Ishikawa (cell line): Measurements from ENCODE around the gene FAM216B.

Experiments
- CEBPB ChIP-seq: IDR thresholded peaks from 2 replicates; pipeline ENCODE4 v1.6.1; 2012
- CREB1 ChIP-seq: IDR thresholded peaks from 2 replicates; pipeline ENCODE4 v1.6.1; 2012; ENCODE audit warnings: low read depth
- EGR1 ChIP-seq: IDR thresholded peaks from 2 replicates; pipeline ENCODE4 v1.6.1; 2012
- EP300 ChIP-seq: IDR thresholded peaks from 2 replicates; pipeline ENCODE4 v1.6.1; 2012; ENCODE audit warnings: borderline replicate concordance
- FOXM1 ChIP-seq: IDR thresholded peaks from 2 replicates; pipeline ENCODE4 v1.6.1; 2012; ENCODE audit warnings: low read depth, borderline replicate concordance
- MAX ChIP-seq: IDR thresholded peaks from 2 replicates; pipeline ENCODE4 v1.6.1; 2012
- NFIC ChIP-seq: IDR thresholded peaks from 2 replicates; pipeline ENCODE4 v1.6.1; 2012
- RAD21 ChIP-seq: IDR thresholded peaks from 2 replicates; pipeline ENCODE4 v1.6.1; 2012; ENCODE audit warnings: low read depth
- TAF1 ChIP-seq: IDR thresholded peaks from 2 replicates; pipeline ENCODE4 v1.6.1; 2012; ENCODE audit warnings: low read depth, mild to moderate bottlenecking
- TCF12 ChIP-seq: IDR thresholded peaks from 2 replicates; pipeline ENCODE4 v1.6.1; 2012; ENCODE audit warnings: low read depth
- TEAD4 ChIP-seq: IDR thresholded peaks from 2 replicates; pipeline ENCODE4 v1.6.1; 2012
- USF1 ChIP-seq: IDR thresholded peaks from 2 replicates; pipeline ENCODE4 v1.6.1; 2012
- YY1 ChIP-seq: IDR thresholded peaks from 2 replicates; pipeline ENCODE4 v1.6.1; 2012; ENCODE audit warnings: low read depth
- ZBTB7A ChIP-seq: IDR thresholded peaks from 2 replicates; pipeline ENCODE4 v1.6.1; 2012; ENCODE audit warnings: low read depth
- TF ChIP-seq, protein P1 (sequence below): IDR thresholded peaks from 2 replicates; pipeline ENCODE4 v1.6.1; 2012; ENCODE audit warnings: low read depth, mild to moderate bottlenecking

The FAM216B gene

DNA sequence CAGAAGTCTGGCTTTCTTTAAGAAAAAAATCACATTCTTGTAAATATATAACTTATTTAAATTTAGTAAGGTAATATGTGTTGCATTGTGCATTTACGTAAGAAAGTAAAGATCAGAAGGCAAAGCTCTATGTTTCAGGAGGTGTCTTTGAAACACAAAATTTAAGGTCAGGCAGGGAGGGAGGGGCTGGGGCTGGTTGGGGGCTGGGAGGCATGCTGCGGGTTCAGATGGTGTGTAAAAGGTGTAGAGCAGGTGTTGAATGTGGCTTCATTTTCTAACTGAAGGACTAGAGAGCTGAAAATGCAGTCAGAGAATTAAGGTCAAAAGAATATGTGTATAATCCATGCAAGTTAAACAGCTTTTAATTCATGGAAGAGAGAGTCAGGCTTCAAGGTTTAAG lies 14.3 kb downstream of the FAM216B start:
- TF ChIP-seq TEAD4 (no peak), FOXM1 (no peak), CEBPB (no peak), MAX (no peak), ZBTB7A (no peak), EGR1 (no peak), YY1 (no peak), TAF1 (no peak), EP300 (no peak), TCF12 (no peak), RAD21 (no peak), USF1 (no peak), CREB1 (no peak), NFIC (no peak)
- TF ChIP-seq, protein P1, sequence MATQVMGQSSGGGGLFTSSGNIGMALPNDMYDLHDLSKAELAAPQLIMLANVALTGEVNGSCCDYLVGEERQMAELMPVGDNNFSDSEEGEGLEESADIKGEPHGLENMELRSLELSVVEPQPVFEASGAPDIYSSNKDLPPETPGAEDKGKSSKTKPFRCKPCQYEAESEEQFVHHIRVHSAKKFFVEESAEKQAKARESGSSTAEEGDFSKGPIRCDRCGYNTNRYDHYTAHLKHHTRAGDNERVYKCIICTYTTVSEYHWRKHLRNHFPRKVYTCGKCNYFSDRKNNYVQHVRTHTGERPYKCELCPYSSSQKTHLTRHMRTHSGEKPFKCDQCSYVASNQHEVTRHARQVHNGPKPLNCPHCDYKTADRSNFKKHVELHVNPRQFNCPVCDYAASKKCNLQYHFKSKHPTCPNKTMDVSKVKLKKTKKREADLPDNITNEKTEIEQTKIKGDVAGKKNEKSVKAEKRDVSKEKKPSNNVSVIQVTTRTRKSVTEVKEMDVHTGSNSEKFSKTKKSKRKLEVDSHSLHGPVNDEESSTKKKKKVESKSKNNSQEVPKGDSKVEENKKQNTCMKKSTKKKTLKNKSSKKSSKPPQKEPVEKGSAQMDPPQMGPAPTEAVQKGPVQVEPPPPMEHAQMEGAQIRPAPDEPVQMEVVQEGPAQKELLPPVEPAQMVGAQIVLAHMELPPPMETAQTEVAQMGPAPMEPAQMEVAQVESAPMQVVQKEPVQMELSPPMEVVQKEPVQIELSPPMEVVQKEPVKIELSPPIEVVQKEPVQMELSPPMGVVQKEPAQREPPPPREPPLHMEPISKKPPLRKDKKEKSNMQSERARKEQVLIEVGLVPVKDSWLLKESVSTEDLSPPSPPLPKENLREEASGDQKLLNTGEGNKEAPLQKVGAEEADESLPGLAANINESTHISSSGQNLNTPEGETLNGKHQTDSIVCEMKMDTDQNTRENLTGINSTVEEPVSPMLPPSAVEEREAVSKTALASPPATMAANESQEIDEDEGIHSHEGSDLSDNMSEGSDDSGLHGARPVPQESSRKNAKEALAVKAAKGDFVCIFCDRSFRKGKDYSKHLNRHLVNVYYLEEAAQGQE: no peak

DNA sequence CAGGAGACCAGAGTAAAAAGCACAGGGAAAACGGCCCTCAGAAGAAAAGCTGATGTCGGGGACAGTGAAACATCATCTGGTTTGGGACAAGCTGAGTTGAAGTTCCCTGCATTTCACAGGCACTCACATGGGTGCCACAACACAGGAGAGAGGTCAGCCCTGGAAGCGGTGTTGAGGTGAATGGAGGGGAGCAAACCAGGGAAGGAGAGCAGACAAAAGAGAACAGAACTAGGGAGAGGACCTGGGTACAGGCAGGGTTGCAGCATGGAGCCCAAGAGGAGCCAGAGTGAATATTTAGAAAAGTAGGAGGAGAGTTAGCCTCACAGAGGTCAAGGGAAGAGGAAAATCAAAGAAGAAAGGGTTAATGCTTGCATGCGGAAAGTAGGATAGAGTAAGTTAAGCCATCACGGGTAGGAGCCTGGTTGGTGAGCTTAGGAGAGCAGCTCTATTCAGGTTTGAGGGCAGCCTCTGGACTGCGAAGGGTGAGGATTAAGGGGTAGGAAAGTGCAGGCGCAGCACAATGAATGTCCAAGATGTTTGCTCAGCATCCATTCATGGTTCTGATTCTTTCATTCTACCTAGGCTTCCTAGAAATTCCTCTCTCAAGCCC lies 15.5 kb downstream of the FAM216B start:
- TF ChIP-seq TAF1: no peak

DNA sequence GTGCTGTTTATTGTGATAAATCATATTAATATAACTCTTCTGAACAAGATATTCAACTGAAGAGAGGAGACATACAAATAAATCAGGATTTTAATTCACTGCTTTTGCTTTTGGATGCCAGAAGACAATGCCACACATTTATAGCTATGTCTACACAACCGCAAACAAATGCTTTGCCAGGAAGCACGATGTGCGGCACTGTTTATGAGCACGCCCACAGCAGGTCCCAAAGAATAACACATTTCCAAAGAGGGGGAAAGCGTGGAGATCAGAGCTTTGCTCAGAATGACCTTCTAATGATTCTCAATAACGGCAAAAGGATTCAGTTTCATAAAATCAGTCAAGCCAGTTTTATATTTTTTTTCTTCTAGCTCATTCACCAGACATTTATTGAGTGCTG lies 16.7 kb downstream of the FAM216B start:
- TF ChIP-seq TEAD4 (no peak), RAD21 (no peak), EP300 (no peak), EGR1 (no peak), ZBTB7A (no peak), CEBPB (no peak), YY1 (no peak), NFIC (no peak), CREB1 (no peak), MAX (no peak), TAF1 (no peak), TCF12 (no peak), FOXM1 (no peak), USF1 (no peak)
- TF ChIP-seq, protein P1: no peak

- TF ChIP-seq TAF1 (no peak), NFIC (no peak), TEAD4 (no peak), EP300 (no peak), RAD21 (no peak), CEBPB (no peak), ZBTB7A (no peak), CREB1 (no peak), TCF12 (no peak), MAX (no peak), EGR1 (no peak), FOXM1 (no peak)
- TF ChIP-seq, protein P1: no peak
Observed at GRCh38 chr13:42800109-42800643, 18.8 kb downstream of the FAM216B start.
